Naive B cell (primary cell): ENCODE measurements around the gene PSEN1. TPM values are rescaled to one million over a fixed set of nuclear protein-coding genes. Genes with fewer than 3 reads are reported as not detected.

ENCODE experiments used
- ATAC-seq, 2 donors: fragments of 150-1000 bp; cut with Tn5 transposase; 2 replicates each; pipeline ENCODE4 v1.10.0; 2021; ENCODE audit warnings: low read depth in 2 of 2, mild to moderate bottlenecking in 2 of 2, moderate library complexity in 2 of 2
- DNase-seq: peaks from one replicate; pipeline ENCODE4 v3.0.0; 2022
- H3K27ac Mint-ChIP-seq, 6 donors: one replicate each; pipeline ENCODE4 v1.8.0; 2020 to 2022; ENCODE audit warnings: mild to moderate bottlenecking in 6 of 6, mixed read lengths in 6 of 6, moderate library complexity in 5 of 6, inconsistent platforms in 2 of 6
- H3K27me3 Mint-ChIP-seq, 3 donors: one replicate each; pipeline ENCODE4 v1.8.0; 2021 to 2022; ENCODE audit warnings: mixed read lengths in 3 of 3, mild to moderate bottlenecking in 1 of 3
- H3K36me3 Mint-ChIP-seq, 2 donors: one replicate each; pipeline ENCODE4 v1.8.0; 2020 to 2022; ENCODE audit warnings: mixed read lengths in 2 of 2, inconsistent platforms in 1 of 2, mild to moderate bottlenecking in 1 of 2
- H3K4me1 Mint-ChIP-seq, 3 donors: one replicate each; pipeline ENCODE4 v1.8.0; 2020 to 2022; ENCODE audit warnings: mixed read lengths in 3 of 3, inconsistent platforms in 1 of 3, mild to moderate bottlenecking in 1 of 3, moderate library complexity in 1 of 3
- H3K4me3 Mint-ChIP-seq, 8 donors: one replicate each; pipeline ENCODE4 v1.8.0; 2020 to 2022; ENCODE audit warnings: mild to moderate bottlenecking in 8 of 8, mixed read lengths in 8 of 8, moderate library complexity in 8 of 8, inconsistent platforms in 2 of 8
- H3K9me3 Mint-ChIP-seq, 7 donors: one replicate each; pipeline ENCODE4 v1.8.0; 2020 to 2022; ENCODE audit warnings: mixed read lengths in 7 of 7, mild to moderate bottlenecking in 5 of 7, inconsistent platforms in 2 of 7, moderate library complexity in 1 of 7
- polyA plus RNA-seq, 6 donors: library from polyadenylated mRNA; unstranded; fragments of 300-500 nt; fragmentation: Illumina TruSeq; gene quantifications; one replicate each; pipeline ENCODE4 v1.2.3, GENCODE V29; 2021; ENCODE audit warnings: low read depth in 6 of 6

The PSEN1 gene
- polyA plus RNA-seq, 6 donors from 2014 or later: 30.9 to 46.2 (median 36.8) TPM

- Mint-ChIP-seq H3K36me3 (peaks cover 26 to 38% of the 10 kb centered on the region in 2 donors), H3K4me3 (no peak overlapping the region), H3K27me3 (no peaks in the 10 kb centered on the region), H3K27ac (no peak overlapping the region), H3K9me3 (peaks cover 0 to 3% (median 0%) of the 10 kb centered on the region in 7 donors), H3K4me1 (no peaks in the 10 kb centered on the region)
- no peak for DNase-seq
- no peak for ATAC-seq
Measured at GRCh38 chr14:73208846-73209245, 72.5 kb downstream of the PSEN1 start.

- DNase-seq (no peak), ATAC-seq (no peak)
- Mint-ChIP-seq H3K4me3 (no peak overlapping the region), H3K27ac (no peak overlapping the region), H3K4me1 (no peaks in the 10 kb centered on the region), H3K9me3 (peaks cover 0 to 3% (median 0%) of the 10 kb centered on the region in 7 donors), H3K27me3 (no peaks in the 10 kb centered on the region), H3K36me3 (peaks cover 26 to 38% of the 10 kb centered on the region in 2 donors)
Measured at GRCh38 chr14:73209953-73210352, 73.6 kb downstream of the PSEN1 start.

GRCh38 chr14:73211251-73212040, 75.1 kb downstream of the PSEN1 start:
- Mint-ChIP-seq H3K9me3 (peaks cover 0 to 3% (median 0%) of the 10 kb centered on the region in 7 donors), H3K36me3 (peaks cover 18 to 27% of the 10 kb centered on the region in 2 donors), H3K27me3 (no peaks in the 10 kb centered on the region), H3K4me3 (no peak overlapping the region), H3K4me1 (no peaks in the 10 kb centered on the region), H3K27ac (peak overlapping the region in 1 of 6 donors; percentile 54)
- ATAC-seq (no peak), DNase-seq (no peak)

GRCh38 chr14:73216030-73216429, 79.7 kb downstream of the PSEN1 start:
- H3K27me3 Mint-ChIP-seq: no peaks in the 10 kb centered on the region
- no peak overlapping the region for H3K4me3 Mint-ChIP-seq
- no peaks in the 10 kb centered on the region for H3K4me1 Mint-ChIP-seq
- DNase-seq (no peak), ATAC-seq (no peak)
- no peaks in the 10 kb centered on the region for H3K9me3 Mint-ChIP-seq
- peaks cover 23 to 41% of the 10 kb centered on the region in 2 donors for H3K36me3 Mint-ChIP-seq
- H3K27ac Mint-ChIP-seq: no peak overlapping the region

- Mint-ChIP-seq H3K4me3 (no peak overlapping the region), H3K4me1 (no peaks in the 10 kb centered on the region), H3K36me3 (peaks cover 23 to 52% of the 10 kb centered on the region in 2 donors), H3K9me3 (no peaks in the 10 kb centered on the region), H3K27me3 (no peaks in the 10 kb centered on the region), H3K27ac (no peak overlapping the region)
- ATAC-seq (no peak), DNase-seq (no peak)
Measured at GRCh38 chr14:73217411-73217810, 81.1 kb downstream of the PSEN1 start.

- Mint-ChIP-seq H3K27ac (peak overlapping the region in 1 of 6 donors; percentile 37), H3K27me3 (no peaks in the 10 kb centered on the region), H3K4me1 (no peaks in the 10 kb centered on the region), H3K36me3 (peaks cover 27 to 47% of the 10 kb centered on the region in 2 donors), H3K9me3 (no peaks in the 10 kb centered on the region), H3K4me3 (no peak overlapping the region)
- DNase-seq (no peak), ATAC-seq (no peak)
Measured at GRCh38 chr14:73220061-73220460, 83.8 kb downstream of the PSEN1 start.

GRCh38 chr14:73220634-73221033, 84.3 kb downstream of the PSEN1 start:
- peak overlapping the region in 2 of 6 donors; percentile 35 to 37 for H3K27ac Mint-ChIP-seq
- DNase-seq (no peak), ATAC-seq (no peak)
- no peaks in the 10 kb centered on the region for H3K27me3 Mint-ChIP-seq
- H3K36me3 Mint-ChIP-seq: peaks cover 33 to 52% of the 10 kb centered on the region in 2 donors
- H3K4me1 Mint-ChIP-seq: no peaks in the 10 kb centered on the region
- H3K4me3 Mint-ChIP-seq: no peak overlapping the region
- no peaks in the 10 kb centered on the region for H3K9me3 Mint-ChIP-seq

GRCh38 chr14:73221945-73222344, 85.6 kb downstream of the PSEN1 start:
- no peaks in the 10 kb centered on the region for H3K4me1 Mint-ChIP-seq
- no peak for DNase-seq
- ATAC-seq: no peak
- peak overlapping the region in 1 of 6 donors; percentile 89 for H3K27ac Mint-ChIP-seq
- H3K4me3 Mint-ChIP-seq: no peak overlapping the region
- H3K36me3 Mint-ChIP-seq: peaks cover 33 to 49% of the 10 kb centered on the region in 2 donors
- H3K9me3 Mint-ChIP-seq: no peaks in the 10 kb centered on the region
- H3K27me3 Mint-ChIP-seq: no peaks in the 10 kb centered on the region

- Mint-ChIP-seq H3K27me3 (no peaks in the 10 kb centered on the region), H3K9me3 (no peaks in the 10 kb centered on the region), H3K36me3 (peaks cover 35 to 44% of the 10 kb centered on the region in 2 donors), H3K4me3 (no peak overlapping the region), H3K27ac (peak overlapping the region in 4 of 6 donors; percentile 48 to 95 (median 71)), H3K4me1 (no peaks in the 10 kb centered on the region)
- ATAC-seq (peak; percentile 48 to 89), DNase-seq (no peak)
Measured at GRCh38 chr14:73223049-73223448, 86.7 kb downstream of the PSEN1 start.

GRCh38 chr14:73225496-73225895, 89.2 kb downstream of the PSEN1 start:
- no peaks in the 10 kb centered on the region for H3K9me3 Mint-ChIP-seq
- H3K27me3 Mint-ChIP-seq: no peaks in the 10 kb centered on the region
- H3K4me1 Mint-ChIP-seq: no peaks in the 10 kb centered on the region
- H3K4me3 Mint-ChIP-seq: no peak overlapping the region
- H3K36me3 Mint-ChIP-seq: peaks cover 23 to 26% of the 10 kb centered on the region in 2 donors
- H3K27ac Mint-ChIP-seq: peak overlapping the region in 2 of 6 donors; percentile 69 to 77
- no peak for ATAC-seq
- no peak for DNase-seq

- DNase-seq (no peak), ATAC-seq (no peak)
- H3K27ac Mint-ChIP-seq: peak overlapping the region in 1 of 6 donors; percentile 44
- H3K4me3 Mint-ChIP-seq: no peak overlapping the region
- H3K4me1 Mint-ChIP-seq: no peaks in the 10 kb centered on the region
- H3K9me3 Mint-ChIP-seq: no peaks in the 10 kb centered on the region
- H3K36me3 Mint-ChIP-seq: peaks cover 6 to 18% of the 10 kb centered on the region in 2 donors
- H3K27me3 Mint-ChIP-seq: peaks cover 0 to 7% (median 7%) of the 10 kb centered on the region in 3 donors
Measured at GRCh38 chr14:73227812-73228781, 91.8 kb downstream of the PSEN1 start.

- Mint-ChIP-seq H3K36me3 (peaks cover 5 to 15% of the 10 kb centered on the region in 2 donors), H3K27ac (no peak overlapping the region), H3K4me3 (no peak overlapping the region), H3K9me3 (no peaks in the 10 kb centered on the region), H3K4me1 (peaks cover 0 to 7% (median 0%) of the 10 kb centered on the region in 3 donors), H3K27me3 (peaks cover 15 to 25% (median 25%) of the 10 kb centered on the region in 3 donors)
- ATAC-seq: no peak
- no peak for DNase-seq
Measured at GRCh38 chr14:73230051-73230450, 93.7 kb downstream of the PSEN1 start.

GRCh38 chr14:73231981-73232851, 95.9 kb downstream of the PSEN1 start:
- no peak overlapping the region for H3K4me3 Mint-ChIP-seq
- H3K27me3 Mint-ChIP-seq: peaks cover 29 to 47% (median 47%) of the 10 kb centered on the region in 3 donors
- ATAC-seq: peak; percentile 41 to 45
- H3K27ac Mint-ChIP-seq: no peak overlapping the region
- peaks cover 0 to 17% of the 10 kb centered on the region in 2 donors for H3K36me3 Mint-ChIP-seq
- no peak for DNase-seq
- H3K9me3 Mint-ChIP-seq: no peaks in the 10 kb centered on the region
- H3K4me1 Mint-ChIP-seq: peaks cover 16 to 28% (median 18%) of the 10 kb centered on the region in 3 donors
